CD4-positive, alpha-beta T cell treated with Interleukin-15 for 1 hour (primary cell): ENCODE results near the gene OPRL1.

ENCODE experiments used
- DNase-seq: peaks from one replicate; pipeline ENCODE4 v3.0.0-alpha.2; 2020

The OPRL1 gene

GRCh38 chr20:64080013-64080812, at the start of gene OPRL1:
OPRL1 (plus strand) TSS chr20:64080082; CDS start chr20:64092721, 12,639 bp downstream.
- DNase-seq: peak; percentile 46

DNA sequence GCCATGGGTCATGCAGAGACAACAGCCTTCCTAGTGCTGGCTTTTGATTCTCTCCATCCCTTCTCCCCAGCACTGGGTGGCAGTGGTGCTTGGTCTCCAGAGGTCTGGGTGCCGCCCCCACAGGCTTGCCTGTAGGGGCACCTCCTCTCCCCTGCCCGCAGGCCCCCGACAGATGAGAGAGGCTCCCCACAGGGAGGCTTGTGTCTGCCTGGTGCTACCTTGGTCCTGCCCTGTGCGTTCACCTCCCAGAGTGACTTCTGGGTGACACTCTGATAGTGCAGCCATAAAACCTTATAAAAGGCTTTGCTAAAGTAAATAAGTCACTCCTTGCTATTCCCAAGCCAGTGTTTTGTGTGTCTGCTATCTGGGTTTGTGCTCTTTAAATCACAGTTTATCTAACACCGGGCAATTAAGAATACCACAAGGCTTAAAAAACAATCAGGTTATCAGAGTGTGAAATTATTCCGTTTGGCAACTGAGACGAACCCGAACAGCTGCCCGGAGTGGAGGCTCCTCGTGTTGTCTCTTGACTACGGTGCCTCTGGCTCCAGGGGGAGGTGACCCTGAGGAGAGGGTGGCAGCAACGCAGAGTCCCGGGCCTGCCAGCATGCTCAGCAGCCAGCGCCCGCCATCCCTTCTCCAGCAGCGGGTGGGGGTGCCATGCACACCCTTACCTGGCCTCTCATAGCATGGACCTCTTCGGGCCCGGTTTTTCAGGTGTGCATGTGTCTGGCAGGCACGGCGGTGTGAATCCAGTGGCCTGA, 49.3 kb upstream of the OPRL1 start:
- DNase-seq: no peak

GRCh38 chr20:64031822-64032314, 48.0 kb upstream of the OPRL1 start:
- no peak for DNase-seq

GRCh38 chr20:64032706-64033624, 46.9 kb upstream of the OPRL1 start:
- DNase-seq: no peak

DNA sequence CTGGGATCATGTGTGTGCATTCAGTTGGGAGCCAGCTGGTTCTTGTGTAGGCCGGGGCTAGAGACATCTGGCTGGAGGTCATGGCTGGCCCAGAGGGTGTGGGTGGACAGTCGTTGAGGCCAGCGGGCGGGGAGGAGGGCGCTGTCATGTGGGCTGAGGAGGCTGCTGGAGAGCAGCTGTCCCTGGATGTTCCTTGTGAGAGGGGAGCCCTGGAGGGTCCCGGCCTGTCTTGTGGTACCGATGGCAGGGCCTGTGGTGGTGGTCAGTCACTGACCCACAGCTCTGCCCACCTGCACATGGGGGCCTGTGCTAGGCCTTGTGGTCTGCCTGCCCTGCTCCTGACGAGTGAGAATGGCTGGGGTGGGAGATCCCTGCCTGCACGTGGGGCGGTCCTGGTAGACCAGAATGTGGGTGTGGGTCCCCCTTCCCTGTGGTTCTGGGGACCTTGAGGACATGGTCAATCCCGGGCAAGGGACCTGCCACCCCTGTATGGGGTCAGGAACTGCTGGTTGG, 45.8 kb upstream of the OPRL1 start:
- DNase-seq: no peak

DNA sequence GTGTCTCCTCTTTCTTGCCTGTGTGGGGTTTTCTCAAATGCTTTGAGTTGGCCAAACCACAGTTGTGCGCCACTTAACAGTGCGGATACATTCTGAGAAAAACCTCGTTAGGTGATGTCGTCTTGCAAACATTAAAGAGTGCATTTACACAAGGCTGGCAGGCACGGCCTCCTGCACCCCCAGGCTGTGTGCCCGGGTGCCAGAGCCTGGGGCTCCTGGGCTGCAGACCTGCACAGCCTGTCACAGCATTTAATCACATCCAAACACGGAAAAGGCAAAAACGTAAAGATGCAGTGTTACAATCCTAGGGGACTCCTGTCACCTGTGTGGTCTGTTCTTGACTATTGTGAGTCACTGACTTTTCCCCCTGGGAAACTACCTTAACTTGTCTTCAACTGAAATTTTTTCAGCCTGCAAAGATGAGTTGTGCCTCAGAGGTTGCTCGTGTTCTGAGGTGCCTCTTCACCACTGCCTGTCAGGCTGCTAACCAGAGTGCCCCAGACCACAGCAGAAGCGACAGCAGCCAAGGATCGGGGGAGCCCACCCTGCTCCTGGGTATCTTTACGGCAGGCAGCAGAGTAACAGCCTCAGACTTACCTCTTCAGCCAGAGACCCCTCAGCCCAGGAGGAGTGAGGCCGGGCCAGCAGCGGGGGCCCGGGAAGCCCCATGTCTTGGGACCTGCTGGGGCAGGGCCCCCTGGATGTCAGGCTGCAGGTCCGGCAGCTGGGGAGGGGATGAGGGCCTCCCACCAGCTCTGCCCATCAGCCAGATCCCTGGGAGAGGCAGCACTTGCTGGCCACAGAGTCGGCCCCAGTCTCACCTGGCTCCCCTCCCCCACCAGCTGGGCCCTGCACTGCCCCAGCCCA, 44.6 kb upstream of the OPRL1 start:
- DNase-seq: peak; percentile 24

GRCh38 chr20:64035933-64036345, 43.9 kb upstream of the OPRL1 start, which contains the start of gene C20orf204:
C20orf204 (plus strand) TSS chr20:64036182; CDS start chr20:64036324, 142 bp downstream.
- DNase-seq: no peak

GRCh38 chr20:64036346-64037198, 43.3 kb upstream of the OPRL1 start:
- DNase-seq: no peak

- DNase-seq: no peak
These were observed 42.7 kb upstream of the OPRL1 start for GRCh38 chr20:64037199-64037497.

- no peak for DNase-seq
These were observed 42.2 kb upstream of the OPRL1 start for GRCh38 chr20:64037498-64038213.

DNA sequence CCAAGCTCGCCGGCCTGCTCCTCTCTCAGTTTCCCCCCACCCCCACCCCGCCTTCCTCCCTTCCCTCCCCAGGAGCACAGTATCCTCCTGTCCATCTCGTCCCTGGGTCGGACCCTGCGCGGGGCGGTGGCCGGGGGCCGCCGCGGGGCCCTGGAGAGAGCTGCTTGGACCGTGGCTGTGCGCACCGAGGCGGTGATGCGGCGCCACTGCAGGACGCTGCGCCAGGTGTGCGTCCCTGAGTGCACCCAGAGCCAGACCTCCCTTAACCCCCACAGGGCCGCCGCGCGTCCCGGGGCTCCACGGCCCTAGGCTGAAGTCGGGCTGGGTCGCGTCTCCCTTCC, 41.7 kb upstream of the OPRL1 start:
- no peak for DNase-seq

- DNase-seq: peak; percentile 69
These were observed 41.2 kb upstream of the OPRL1 start for GRCh38 chr20:64038565-64039292.

DNA sequence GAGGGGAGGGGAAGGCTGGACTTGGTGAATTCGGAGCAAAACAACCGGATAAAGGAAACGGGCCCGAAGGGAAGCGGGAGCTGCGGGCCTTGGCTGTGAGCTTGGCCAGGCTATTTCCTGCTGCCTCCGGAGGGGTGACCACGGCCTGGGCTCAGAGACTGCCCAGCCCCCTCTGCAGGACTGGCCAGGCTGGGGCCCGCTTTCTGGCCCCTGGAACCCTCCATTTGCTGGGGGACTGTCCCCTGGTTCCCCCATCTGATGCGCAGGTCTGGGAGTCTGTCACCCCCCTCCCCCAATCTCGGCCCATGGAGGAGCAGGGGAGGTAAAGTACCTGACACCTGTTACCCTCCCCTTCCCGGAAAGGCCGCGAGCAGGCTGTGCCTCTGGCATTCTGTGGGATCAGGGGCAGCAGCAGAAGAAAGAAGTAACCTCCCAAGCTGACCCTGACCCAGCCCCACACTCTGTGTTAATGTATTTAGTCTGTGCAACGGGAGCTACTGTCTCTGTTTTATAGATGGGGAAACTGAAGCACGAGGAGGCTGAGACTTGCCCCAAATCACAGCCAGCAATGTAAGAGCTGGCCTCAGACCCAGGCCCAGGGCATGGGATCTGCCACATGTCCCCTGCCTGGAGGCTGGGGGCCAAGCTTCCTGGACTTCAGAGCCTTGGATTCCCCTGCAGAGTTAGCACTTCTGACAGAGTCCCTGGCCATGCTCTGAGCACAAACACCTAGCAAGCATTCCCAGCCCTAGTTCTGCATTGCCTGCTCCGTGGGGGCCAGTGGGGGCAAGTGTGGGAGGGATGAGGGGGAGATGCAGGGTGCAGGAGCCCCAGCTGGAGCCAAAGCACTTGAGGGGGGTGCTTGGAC, 40.4 kb upstream of the OPRL1 start:
- no peak for DNase-seq

GRCh38 chr20:64040231-64041039, 39.4 kb upstream of the OPRL1 start:
- DNase-seq: no peak

GRCh38 chr20:64041040-64041780, 38.7 kb upstream of the OPRL1 start:
- no peak for DNase-seq

GRCh38 chr20:64041781-64042053, 38.2 kb upstream of the OPRL1 start:
- DNase-seq: no peak
